Neural progenitor cell (in vitro differentiated cells): ENCODE measurements around the gene MAOB. TPM values are rescaled to one million over a fixed set of nuclear protein-coding genes. Genes with fewer than 3 reads are reported as not detected.

Experiments used
- DNase-seq: peaks from one replicate; pipeline ENCODE4 v3.0.0-alpha.2; 2016; ENCODE audit warnings: low spot score
- H2AFZ ChIP-seq: fragments of 200-600 bp; sonication (generic); replicated peaks from 2 replicates; pipeline ENCODE4 v1.6.1; 2016; ENCODE audit warnings: antibody characterized with exemption
- H3F3A ChIP-seq: fragments of 200-600 bp; sonication (generic); 2 replicates; pipeline ENCODE4 v1.6.1; 2016; ENCODE audit warnings: antibody characterized with exemption, low read depth
- H3K27ac ChIP-seq: fragments of 200-600 bp; sonication (generic); 2 replicates; pipeline ENCODE4 v1.5.1; 2016; ENCODE audit warnings: mild to moderate bottlenecking
- H3K27me3 ChIP-seq: fragments of 200-600 bp; sonication (generic); 2 replicates; pipeline ENCODE4 v1.6.1; 2016; ENCODE audit warnings: mild to moderate bottlenecking, moderate library complexity
- H3K36me3 ChIP-seq: fragments of 200-600 bp; sonication (generic); 2 replicates; pipeline ENCODE4 v1.5.1; 2016
- H3K4me1 ChIP-seq: fragments of 200-600 bp; sonication (generic); 2 replicates; pipeline ENCODE4 v1.6.1; 2016; ENCODE audit warnings: mixed run types
- H3K4me2 ChIP-seq: fragments of 200-600 bp; sonication (generic); 2 replicates; pipeline ENCODE4 v1.6.1; 2016
- H3K4me3 ChIP-seq: fragments of 200-600 bp; sonication (generic); 2 replicates; pipeline ENCODE4 v1.5.1; 2016
- H3K79me2 ChIP-seq: fragments of 200-600 bp; sonication (generic); 2 replicates; pipeline ENCODE4 v1.6.1; 2016; ENCODE audit warnings: low read depth
- H3K9ac ChIP-seq: fragments of 200-600 bp; sonication (generic); 2 replicates; pipeline ENCODE4 v1.6.1; 2016
- H3K9me3 ChIP-seq: fragments of 200-600 bp; sonication (generic); 2 replicates; pipeline ENCODE4 v1.5.1; 2016; ENCODE audit warnings: low read depth
- H4K20me1 ChIP-seq: fragments of 200-600 bp; sonication (generic); 2 replicates; pipeline ENCODE4 v1.6.1; 2016; ENCODE audit warnings: low read depth
- H3K27ac Mint-ChIP-seq: 3 replicates; pipeline ENCODE4 v1.8.0; 2021; ENCODE audit warnings: mixed read lengths
- H3K27me3 Mint-ChIP-seq: 2 replicates; pipeline ENCODE4 v1.8.0; 2022; ENCODE audit warnings: low read depth, mild to moderate bottlenecking, inconsistent platforms, moderate library complexity, mixed read lengths; ENCODE audit not compliant: insufficient read depth
- H3K36me3 Mint-ChIP-seq: 3 replicates; pipeline ENCODE4 v1.8.0; 2021; ENCODE audit warnings: mixed read lengths
- H3K4me1 Mint-ChIP-seq: 3 replicates; pipeline ENCODE4 v1.8.0; 2021; ENCODE audit warnings: mixed read lengths
- H3K4me3 Mint-ChIP-seq: 3 replicates; pipeline ENCODE4 v1.8.0; 2021; ENCODE audit warnings: mild to moderate bottlenecking, moderate library complexity, mixed read lengths
- H3K9me3 Mint-ChIP-seq: 3 replicates; pipeline ENCODE4 v1.8.0; 2020; ENCODE audit warnings: mixed read lengths
- CTCF ChIP-seq: fragments of 200-600 bp; sonication (generic); IDR thresholded peaks from 2 replicates; pipeline ENCODE4 v1.5.1; 2017; ENCODE audit warnings: antibody characterized with exemption, mild to moderate bottlenecking
- EZH2 ChIP-seq: fragments of 200-600 bp; sonication (generic); IDR thresholded peaks from 2 replicates; pipeline ENCODE4 v1.6.1; 2017; ENCODE audit warnings: antibody characterized with exemption, mild to moderate bottlenecking, moderate library complexity
- EZH2phosphoT487 ChIP-seq: fragments of 200-600 bp; sonication (generic); IDR thresholded peaks from 2 replicates; pipeline ENCODE4 v1.6.1; 2017; ENCODE audit warnings: antibody characterized with exemption
- total RNA-seq: library from RNA; depleted of rRNA; stranded (reverse); fragments of >200 nt; gene quantifications from 2 replicates; pipeline ENCODE4 v1.2.3, GENCODE V29; 2015; ENCODE audit warnings: low replicate concordance

Gene MAOB
- total RNA-seq, 1 donor from 2014 or later: 1.5 TPM

DNA sequence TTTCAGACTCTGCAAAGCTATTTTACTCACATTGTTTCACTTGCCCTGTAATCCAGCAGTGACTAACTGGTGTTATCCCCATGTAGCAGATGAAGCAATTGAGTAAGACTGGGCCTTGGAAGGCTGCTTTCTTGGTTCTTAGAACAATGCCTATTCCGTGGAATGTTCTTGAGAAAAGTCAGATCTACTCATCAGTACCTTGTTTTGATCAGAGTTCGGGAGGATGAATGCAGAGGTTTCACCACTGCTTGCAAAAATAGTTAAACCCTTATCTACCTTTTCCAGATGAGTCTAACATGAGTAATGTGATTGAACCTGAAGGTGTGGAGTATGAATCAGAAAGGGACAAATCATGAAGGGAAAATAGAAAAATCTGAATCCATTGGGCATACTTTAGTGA lies 1.8 kb downstream of the MAOB start:
- H3K36me3 Mint-ChIP-seq: peaks cover 1% of the 10 kb centered on the region
- H3K4me1 Mint-ChIP-seq: peaks cover 3% of the 10 kb centered on the region
- Histone ChIP-seq H4K20me1 (no peaks in the 10 kb centered on the region), H3K9ac (no peak overlapping the region), H3K79me2 (no peaks in the 10 kb centered on the region), H3K9me3 (no peaks in the 10 kb centered on the region), H3K4me3 (no peak overlapping the region), H3K36me3 (no peaks in the 10 kb centered on the region), H2AFZ (no peak overlapping the region), H3K27me3 (peaks cover 27% of the 10 kb centered on the region), H3F3A (no peaks in the 10 kb centered on the region), H3K4me1 (no peaks in the 10 kb centered on the region), H3K27ac (no peak overlapping the region), H3K4me2 (no peak overlapping the region)
- no peak overlapping the region for H3K4me3 Mint-ChIP-seq
- peaks cover 6% of the 10 kb centered on the region for H3K9me3 Mint-ChIP-seq
- H3K27ac Mint-ChIP-seq: no peak overlapping the region
- DNase-seq: no peak
- peaks cover 3% of the 10 kb centered on the region for H3K27me3 Mint-ChIP-seq
- no peak for TF ChIP-seq EZH2
- no peak for TF ChIP-seq CTCF
- no peak for TF ChIP-seq EZH2phosphoT487

- Histone ChIP-seq H3K4me1 (no peaks in the 10 kb centered on the region), H3F3A (no peaks in the 10 kb centered on the region), H3K27me3 (peaks cover 27% of the 10 kb centered on the region), H4K20me1 (no peaks in the 10 kb centered on the region), H3K36me3 (no peaks in the 10 kb centered on the region), H3K9ac (no peak overlapping the region), H3K4me3 (no peak overlapping the region), H2AFZ (no peak overlapping the region), H3K9me3 (no peaks in the 10 kb centered on the region), H3K79me2 (no peaks in the 10 kb centered on the region), H3K4me2 (no peak overlapping the region), H3K27ac (no peak overlapping the region)
- H3K4me1 Mint-ChIP-seq: peaks cover 3% of the 10 kb centered on the region
- TF ChIP-seq EZH2 (no peak), CTCF (no peak), EZH2phosphoT487 (no peak)
- H3K4me3 Mint-ChIP-seq: no peak overlapping the region
- DNase-seq: no peak
- H3K36me3 Mint-ChIP-seq: peaks cover 1% of the 10 kb centered on the region
- H3K9me3 Mint-ChIP-seq: peaks cover 6% of the 10 kb centered on the region
- no peak overlapping the region for H3K27ac Mint-ChIP-seq
- peaks cover 3% of the 10 kb centered on the region for H3K27me3 Mint-ChIP-seq
Measured at GRCh38 chrX:43878906-43879526, 3.2 kb downstream of the MAOB start.

DNA sequence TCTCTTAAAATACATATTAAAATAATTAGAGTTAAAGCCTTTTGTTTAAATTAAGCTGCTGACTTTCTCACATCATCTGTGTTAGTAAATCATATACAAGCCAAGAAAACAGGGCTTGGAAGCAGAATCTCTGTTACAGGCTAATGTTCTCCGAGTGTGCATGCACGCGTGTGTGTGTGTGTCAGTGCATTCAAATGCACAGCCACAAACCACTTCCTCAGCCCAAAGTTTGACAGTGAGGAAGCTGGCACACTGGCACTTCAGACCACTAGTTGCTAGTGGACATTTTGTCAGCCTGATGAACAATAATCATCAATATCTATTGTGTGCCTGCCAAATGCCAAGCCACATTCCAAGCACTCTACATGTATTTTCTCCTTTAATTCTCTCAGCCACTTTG lies 5.6 kb downstream of the MAOB start:
- H3K27me3 Mint-ChIP-seq: no peaks in the 10 kb centered on the region
- no peak overlapping the region for H3K27ac Mint-ChIP-seq
- no peaks in the 10 kb centered on the region for H3K9me3 Mint-ChIP-seq
- no peaks in the 10 kb centered on the region for H3K79me2 ChIP-seq
- no peaks in the 10 kb centered on the region for H3K4me1 ChIP-seq
- H3F3A ChIP-seq: no peaks in the 10 kb centered on the region
- no peak for TF ChIP-seq CTCF
- no peak for TF ChIP-seq EZH2
- H3K27ac ChIP-seq: no peak overlapping the region
- H3K27me3 ChIP-seq: peaks cover 14% of the 10 kb centered on the region
- no peaks in the 10 kb centered on the region for H4K20me1 ChIP-seq
- H3K36me3 Mint-ChIP-seq: no peaks in the 10 kb centered on the region
- H3K4me2 ChIP-seq: no peak overlapping the region
- no peak overlapping the region for H3K9ac ChIP-seq
- H3K9me3 ChIP-seq: no peaks in the 10 kb centered on the region
- H3K36me3 ChIP-seq: no peaks in the 10 kb centered on the region
- H3K4me3 ChIP-seq: no peak overlapping the region
- no peak overlapping the region for H2AFZ ChIP-seq
- H3K4me3 Mint-ChIP-seq: no peak overlapping the region
- DNase-seq: no peak
- H3K4me1 Mint-ChIP-seq: no peaks in the 10 kb centered on the region
